Stimulated activated CD4-positive, alpha-beta T cell treated with anti-CD3 and anti-CD28 coated beads, Interleukin-1b, Interleukin-23, amount 100 ng/mL, for 4 hours (primary cell): ENCODE data around the gene SUSD6.
A peak's percentile ranks its signal among the peaks of the same experiment; 100 is the strongest.
"Not testable (repeated sequence)": the region's sequence is repeated elsewhere in the genome, so short reads cannot be mapped to it uniquely, and the experiment has no call there.

Source experiments
- DNase-seq, 2 donors: peaks; one replicate each; pipeline ENCODE4 v3.0.0-alpha.2; 2020; ENCODE audit warnings: low read depth in 2 of 2

Gene SUSD6

GRCh38 chr14:69712599-69713088 is 101.2 kb downstream of the SUSD6 start:
- no peak for DNase-seq

- DNase-seq, result no peak
These were observed 101.9 kb downstream of the SUSD6 start for GRCh38 chr14:69713209-69713781.

GRCh38 chr14:69713993-69714679 is 102.7 kb downstream of the SUSD6 start:
- no peak for DNase-seq

GRCh38 chr14:69715725-69716477 is 104.5 kb downstream of the SUSD6 start:
- no peak for DNase-seq

GRCh38 chr14:69716478-69717187 is 105.2 kb downstream of the SUSD6 start:
- DNase-seq, result peak in 1 of 2 donors; percentile 15

- not testable (repeated sequence) for DNase-seq
These were observed 107.2 kb downstream of the SUSD6 start for GRCh38 chr14:69718614-69719013.

- DNase-seq, result no peak
These were observed 108.1 kb downstream of the SUSD6 start for GRCh38 chr14:69719501-69719951.

GRCh38 chr14:69720912-69721311 is 109.5 kb downstream of the SUSD6 start:
- DNase-seq, result no peak

- DNase-seq, result peak; percentile 81 to 88
These were observed 115.5 kb downstream of the SUSD6 start for GRCh38 chr14:69726761-69727511.

GRCh38 chr14:69727860-69728259 is 116.5 kb downstream of the SUSD6 start:
- no peak for DNase-seq

- DNase-seq, result not testable (repeated sequence)
These were observed 120.7 kb downstream of the SUSD6 start for GRCh38 chr14:69731919-69732598.

GRCh38 chr14:69736405-69736804 is 125.0 kb downstream of the SUSD6 start:
- not testable (repeated sequence) for DNase-seq

- no peak for DNase-seq
These were observed 129.7 kb downstream of the SUSD6 start for GRCh38 chr14:69741055-69741454.

GRCh38 chr14:69749956-69750355 is 138.6 kb downstream of the SUSD6 start:
- no peak for DNase-seq

- no peak for DNase-seq
These were observed 139.1 kb downstream of the SUSD6 start for GRCh38 chr14:69750495-69750894.

GRCh38 chr14:69752773-69753172 is 141.4 kb downstream of the SUSD6 start:
- no peak for DNase-seq

- no peak for DNase-seq
These were observed 142.5 kb downstream of the SUSD6 start for GRCh38 chr14:69753860-69754259.

- no peak for DNase-seq
These were observed 143.1 kb downstream of the SUSD6 start for GRCh38 chr14:69754487-69754886.

- DNase-seq, result no peak
These were observed 143.9 kb downstream of the SUSD6 start for GRCh38 chr14:69755296-69755695.

GRCh38 chr14:69755784-69756183 is 144.4 kb downstream of the SUSD6 start:
- no peak for DNase-seq

GRCh38 chr14:69756298-69756697 is 144.9 kb downstream of the SUSD6 start:
- no peak for DNase-seq
